ENCODE measurements around the gene MYRF. TPM values are rescaled to one million over a fixed set of nuclear protein-coding genes. Genes with fewer than 3 reads are reported as not detected.

The MYRF gene
- total RNA-seq, 1 experiment from 2014 or later, result 15.3 TPM

- Histone ChIP-seq H3K4me3 (no peak overlapping the region), H3K27ac (no peak overlapping the region), H3K36me3 (ENCODE audit: low read depth) (no peaks in the 10 kb centered on the region), H4K20me1 (ENCODE audit: insufficient read depth) (no peaks in the 10 kb centered on the region), H3F3A (ENCODE audit: insufficient read depth, low read depth) (peaks cover 6% of the 10 kb centered on the region; the same call in 1 of the 2 replicates), H3K9me3 (ENCODE audit: insufficient read depth, low read depth) (no peaks in the 10 kb centered on the region), H3K4me2 (no peak overlapping the region), H3K9me2 (ENCODE audit: insufficient read depth) (no peaks in the 10 kb centered on the region), H2AFZ (no peak overlapping the region), H3K79me2 (ENCODE audit: low read depth) (no peaks in the 10 kb centered on the region; the same call in 1 of the 2 replicates), H3K27me3 (ENCODE audit: insufficient read depth, low read depth) (no peaks in the 10 kb centered on the region), H3K4me1 (replicated peaks; ENCODE audit: insufficient read depth) (peaks cover 6% of the 10 kb centered on the region)
- intact Hi-C loops (cut with micrococcal nuclease; ENCODE audit: unreplicated experiment), result no loop called here
- BruUV-seq (replicated peaks), result no TSS peak
- DNase-seq, result no peak
- POLR2A ChIA-PET (ENCODE audit: unreplicated experiment), result no interaction called here
- TF ChIP-seq, protein P1, sequence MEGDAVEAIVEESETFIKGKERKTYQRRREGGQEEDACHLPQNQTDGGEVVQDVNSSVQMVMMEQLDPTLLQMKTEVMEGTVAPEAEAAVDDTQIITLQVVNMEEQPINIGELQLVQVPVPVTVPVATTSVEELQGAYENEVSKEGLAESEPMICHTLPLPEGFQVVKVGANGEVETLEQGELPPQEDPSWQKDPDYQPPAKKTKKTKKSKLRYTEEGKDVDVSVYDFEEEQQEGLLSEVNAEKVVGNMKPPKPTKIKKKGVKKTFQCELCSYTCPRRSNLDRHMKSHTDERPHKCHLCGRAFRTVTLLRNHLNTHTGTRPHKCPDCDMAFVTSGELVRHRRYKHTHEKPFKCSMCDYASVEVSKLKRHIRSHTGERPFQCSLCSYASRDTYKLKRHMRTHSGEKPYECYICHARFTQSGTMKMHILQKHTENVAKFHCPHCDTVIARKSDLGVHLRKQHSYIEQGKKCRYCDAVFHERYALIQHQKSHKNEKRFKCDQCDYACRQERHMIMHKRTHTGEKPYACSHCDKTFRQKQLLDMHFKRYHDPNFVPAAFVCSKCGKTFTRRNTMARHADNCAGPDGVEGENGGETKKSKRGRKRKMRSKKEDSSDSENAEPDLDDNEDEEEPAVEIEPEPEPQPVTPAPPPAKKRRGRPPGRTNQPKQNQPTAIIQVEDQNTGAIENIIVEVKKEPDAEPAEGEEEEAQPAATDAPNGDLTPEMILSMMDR (conservative IDR thresholded peaks at IDR 0.05), result no peak
- no peak for TF ChIP-seq EZH2 (IDR thresholded peaks at IDR 0.05; ENCODE audit: low read depth)
- CTCF ChIA-PET, result no interaction called here
Measured at GRCh38 chr11:61761440-61762222, 9.2 kb downstream of the MYRF start.

GRCh38 chr11:61762223-61762615 lies 9.8 kb downstream of the MYRF start:
- no peak for DNase-seq
- Histone ChIP-seq H3K4me1 (replicated peaks; ENCODE audit: insufficient read depth) (peaks cover under 1% of the 10 kb centered on the region; the same call in 1 of the 2 replicates), H3K27me3 (ENCODE audit: insufficient read depth, low read depth) (no peaks in the 10 kb centered on the region), H3K36me3 (ENCODE audit: low read depth) (no peaks in the 10 kb centered on the region), H3K9me3 (ENCODE audit: insufficient read depth, low read depth) (no peaks in the 10 kb centered on the region), H3K9me2 (ENCODE audit: insufficient read depth) (no peaks in the 10 kb centered on the region), H3K4me2 (no peak overlapping the region), H4K20me1 (ENCODE audit: insufficient read depth) (no peaks in the 10 kb centered on the region), H3K79me2 (ENCODE audit: low read depth) (no peaks in the 10 kb centered on the region), H2AFZ (no peak overlapping the region), H3K4me3 (no peak overlapping the region), H3F3A (ENCODE audit: insufficient read depth, low read depth) (peaks cover under 1% of the 10 kb centered on the region; the same call in 1 of the 2 replicates), H3K27ac (no peak overlapping the region)
- no TSS peak for BruUV-seq (replicated peaks)
- TF ChIP-seq EZH2 (IDR thresholded peaks at IDR 0.05; ENCODE audit: low read depth), result no peak
- TF ChIP-seq, protein P1 (conservative IDR thresholded peaks at IDR 0.05), result no peak
- ChIA-PET POLR2A (ENCODE audit: unreplicated experiment) (no interaction called here), CTCF (no interaction called here)
- intact Hi-C loops (cut with micrococcal nuclease; ENCODE audit: unreplicated experiment), result no loop called here

GRCh38 chr11:61762798-61763197 lies 10.4 kb downstream of the MYRF start:
- no peaks in the 10 kb centered on the region for H3K27me3 ChIP-seq (ENCODE audit: insufficient read depth, low read depth)
- no peaks in the 10 kb centered on the region for H3K36me3 ChIP-seq (ENCODE audit: low read depth)
- no peaks in the 10 kb centered on the region for H3K4me1 ChIP-seq (replicated peaks; ENCODE audit: insufficient read depth)
- no peaks in the 10 kb centered on the region for H3K79me2 ChIP-seq (ENCODE audit: low read depth)
- intact Hi-C loops (cut with micrococcal nuclease; ENCODE audit: unreplicated experiment), result no loop called here
- H3K9me2 ChIP-seq (ENCODE audit: insufficient read depth), result no peaks in the 10 kb centered on the region
- H4K20me1 ChIP-seq (ENCODE audit: insufficient read depth), result no peaks in the 10 kb centered on the region
- no peak overlapping the region for H3K27ac ChIP-seq
- TF ChIP-seq, protein P1 (conservative IDR thresholded peaks at IDR 0.05), result no peak
- TF ChIP-seq EZH2 (IDR thresholded peaks at IDR 0.05; ENCODE audit: low read depth), result no peak
- H3F3A ChIP-seq (ENCODE audit: insufficient read depth, low read depth), result no peaks in the 10 kb centered on the region; the same call in 1 of the 2 replicates
- ChIA-PET CTCF (no interaction called here), POLR2A (ENCODE audit: unreplicated experiment) (no interaction called here)
- no TSS peak for BruUV-seq (replicated peaks)
- no peak overlapping the region for H2AFZ ChIP-seq
- H3K4me2 ChIP-seq, result no peak overlapping the region
- DNase-seq, result no peak
- H3K9me3 ChIP-seq (ENCODE audit: insufficient read depth, low read depth), result no peaks in the 10 kb centered on the region
- H3K4me3 ChIP-seq, result no peak overlapping the region

Measured in PC-9 (cell line).